GM18951 (cell line): ENCODE measurements around the gene GRPEL2.

Experiments
- POLR2A ChIP-seq: IDR thresholded peaks from 4 replicates; pipeline ENCODE4 v1.6.1; 2011; ENCODE audit warnings: mild to moderate bottlenecking; ENCODE audit not compliant: insufficient read length, insufficient read depth; ENCODE audit errors: extremely low read depth
- in situ Hi-C: fragments of 300-500 bp; cut with MboI; formaldehyde crosslinking; loops from one replicate; pipeline ENCODE4 v1.12.0; 2022; ENCODE audit warnings: low sequenced_read_pairs, mixed read lengths, inconsistent platforms; ENCODE audit not compliant: unreplicated experiment

GRPEL2 gene

GRCh38 chr5:149367972-149368645, 22.8 kb downstream of the GRPEL2 start:
- in situ Hi-C loops, result loop anchor here (25.0 kb wide), 1 partner anchor 194 kb away; the partner anchor contains the start of gene CSNK1A1
- no peak for TF ChIP-seq POLR2A

- in situ Hi-C loops, result loop anchor here (25.0 kb wide), 1 partner anchor 191 kb away; the partner anchor contains the start of gene CSNK1A1
- no peak for TF ChIP-seq POLR2A
Measured at GRCh38 chr5:149370878-149371277, 25.6 kb downstream of the GRPEL2 start.

GRCh38 chr5:149371296-149371962, 26.1 kb downstream of the GRPEL2 start:
- no peak for TF ChIP-seq POLR2A
- in situ Hi-C loops, result loop anchor here (25.0 kb wide), 1 partner anchor 191 kb away; the partner anchor contains the start of gene CSNK1A1

GRCh38 chr5:149372076-149372795, 26.9 kb downstream of the GRPEL2 start:
- TF ChIP-seq POLR2A, result no peak
- in situ Hi-C loops, result loop anchor here (25.0 kb wide), 1 partner anchor 190 kb away; the partner anchor contains the start of gene CSNK1A1

- no peak for TF ChIP-seq POLR2A
- in situ Hi-C loops, result loop anchor here (25.0 kb wide), 1 partner anchor 189 kb away; the partner anchor contains the start of gene CSNK1A1
Measured at GRCh38 chr5:149372932-149373331, 27.6 kb downstream of the GRPEL2 start.

GRCh38 chr5:149374303-149374702, 29.0 kb downstream of the GRPEL2 start:
- no peak for TF ChIP-seq POLR2A
- in situ Hi-C loops, result loop anchor here (25.0 kb wide), 1 partner anchor 188 kb away; the partner anchor contains the start of gene CSNK1A1

GRCh38 chr5:149374801-149375200, 29.5 kb downstream of the GRPEL2 start:
- TF ChIP-seq POLR2A, result no peak
- in situ Hi-C loops, result loop anchor here (25.0 kb wide), 1 partner anchor 188 kb away; the partner anchor contains the start of gene CSNK1A1

GRCh38 chr5:149375434-149375833, 30.1 kb downstream of the GRPEL2 start:
- TF ChIP-seq POLR2A, result no peak
- in situ Hi-C loops, result no loop called here

GRCh38 chr5:149376104-149376503, 30.8 kb downstream of the GRPEL2 start:
- in situ Hi-C loops, result no loop called here

GRCh38 chr5:149376711-149377447, 31.6 kb downstream of the GRPEL2 start:
- in situ Hi-C loops, result no loop called here
- no peak for TF ChIP-seq POLR2A

More at GRCh38 chr5:149376104-149376503, 30.8 kb downstream of the GRPEL2 start:
- no peak for TF ChIP-seq POLR2A

GRCh38 chr5:149378241-149378820, 33.0 kb downstream of the GRPEL2 start:
- TF ChIP-seq POLR2A, result no peak
- in situ Hi-C loops, result no loop called here

- TF ChIP-seq POLR2A, result no peak
- in situ Hi-C loops, result no loop called here
Measured at GRCh38 chr5:149379177-149379761, 34.0 kb downstream of the GRPEL2 start, which contains the start of gene IL17B. TSS of gene IL17B (minus strand) at chr5:149379292. CDS start at chr5:149379225, 67 bp downstream.
